ENCODE data around the gene EPB41L2.

Gene EPB41L2

GRCh38 chr6:131063028-131063763 lies at the start of gene EPB41L2:
TSS of gene EPB41L2 (minus strand) at chr6:131063245. CDS start at chr6:130956485, 106,760 bp downstream.
- CTCF ChIA-PET, result interaction anchor here (1.5 kb wide), 1 partner anchor 11 kb away, joined by 3 read pairs; no protein-coding TSS in a partner anchor
- peak; percentile 91 for DNase-seq (ENCODE audit: extremely low spot score)
- POLR2A ChIA-PET, result no interaction called here
- no peak for TF ChIP-seq CTCF (IDR thresholded peaks at IDR 0.05; ENCODE audit: control extremely low read depth, extremely low read depth, low read depth, missing control alignments)

GRCh38 chr6:131112249-131112648 lies 49.2 kb upstream of the EPB41L2 start:
- no peak for TF ChIP-seq CTCF (IDR thresholded peaks at IDR 0.05; ENCODE audit: control extremely low read depth, extremely low read depth, low read depth, missing control alignments)
- POLR2A ChIA-PET, result no interaction called here
- CTCF ChIA-PET, result interaction anchor here (10.9 kb wide), 1 partner anchor 227 kb away, joined by 139 read pairs; no protein-coding TSS in a partner anchor
- DNase-seq (ENCODE audit: extremely low spot score), result no peak

GRCh38 chr6:131107151-131107550 lies 44.1 kb upstream of the EPB41L2 start:
- TF ChIP-seq CTCF (IDR thresholded peaks at IDR 0.05; ENCODE audit: control extremely low read depth, extremely low read depth, low read depth, missing control alignments), result no peak
- POLR2A ChIA-PET, result no interaction called here
- CTCF ChIA-PET, result interaction anchor here (3.4 kb wide), 1 partner anchor 12 kb away, joined by 8 read pairs; no protein-coding TSS in a partner anchor
- DNase-seq (ENCODE audit: extremely low spot score), result no peak

GRCh38 chr6:131103901-131104300 lies 40.9 kb upstream of the EPB41L2 start:
- ChIA-PET CTCF (interaction anchor here (1.1 to 3.4 kb wide), 3 partner anchors 9 to 218 kb away, joined by 3 to 8 read pairs (median 6); no protein-coding TSS in a partner anchor), POLR2A (no interaction called here)
- no peak for TF ChIP-seq CTCF (IDR thresholded peaks at IDR 0.05; ENCODE audit: control extremely low read depth, extremely low read depth, low read depth, missing control alignments)
- DNase-seq (ENCODE audit: extremely low spot score), result no peak

GRCh38 chr6:131103296-131103695 lies 40.3 kb upstream of the EPB41L2 start:
- no peak for DNase-seq (ENCODE audit: extremely low spot score)
- CTCF ChIA-PET, result interaction anchor here (1.1 to 1.5 kb wide), 3 partner anchors 19 to 218 kb away, joined by 3 to 6 read pairs (median 3); no protein-coding TSS in a partner anchor
- POLR2A ChIA-PET, result no interaction called here
- no peak for TF ChIP-seq CTCF (IDR thresholded peaks at IDR 0.05; ENCODE audit: control extremely low read depth, extremely low read depth, low read depth, missing control alignments)

GRCh38 chr6:131101911-131102680 lies 39.1 kb upstream of the EPB41L2 start:
- TF ChIP-seq CTCF (IDR thresholded peaks at IDR 0.05; ENCODE audit: control extremely low read depth, extremely low read depth, low read depth, missing control alignments), result no peak
- CTCF ChIA-PET, result interaction anchor here (1.2 kb wide), 1 partner anchor 27 kb away, joined by 3 read pairs; no protein-coding TSS in a partner anchor
- DNase-seq (ENCODE audit: extremely low spot score), result no peak

More at GRCh38 chr6:131101911-131102680, 39.1 kb upstream of the EPB41L2 start:
- POLR2A ChIA-PET, result no interaction called here

All from GM10248 (cell line).